Activated naive CD8-positive, alpha-beta T cell (primary cell): Measurements from ENCODE around the gene ZPLD1.

Source experiments
- H3K27ac Mint-ChIP-seq: one replicate; pipeline ENCODE4 v1.8.0; 2021; ENCODE audit warnings: mixed read lengths
- H3K27me3 Mint-ChIP-seq: one replicate; pipeline ENCODE4 v1.8.0; 2021; ENCODE audit warnings: mixed read lengths
- H3K36me3 Mint-ChIP-seq: one replicate; pipeline ENCODE4 v1.8.0; 2021; ENCODE audit warnings: mixed read lengths
- H3K4me1 Mint-ChIP-seq: one replicate; pipeline ENCODE4 v1.8.0; 2021; ENCODE audit warnings: low read depth, mixed read lengths
- H3K4me3 Mint-ChIP-seq: one replicate; pipeline ENCODE4 v1.8.0; 2021; ENCODE audit warnings: mild to moderate bottlenecking, mixed read lengths
- H3K9me3 Mint-ChIP-seq: one replicate; pipeline ENCODE4 v1.8.0; 2021; ENCODE audit warnings: low read depth, mixed read lengths

Gene ZPLD1

GRCh38 chr3:102481050-102481449 is 46.2 kb downstream of the ZPLD1 start:
- no peaks in the 10 kb centered on the region for H3K4me1 Mint-ChIP-seq
- H3K27ac Mint-ChIP-seq, result no peak overlapping the region
- H3K4me3 Mint-ChIP-seq, result no peak overlapping the region
- H3K27me3 Mint-ChIP-seq, result no peaks in the 10 kb centered on the region
- no peaks in the 10 kb centered on the region for H3K9me3 Mint-ChIP-seq
- no peaks in the 10 kb centered on the region for H3K36me3 Mint-ChIP-seq

GRCh38 chr3:102483556-102483955 is 48.7 kb downstream of the ZPLD1 start:
- no peak overlapping the region for H3K27ac Mint-ChIP-seq
- H3K9me3 Mint-ChIP-seq, result no peaks in the 10 kb centered on the region
- H3K36me3 Mint-ChIP-seq, result no peaks in the 10 kb centered on the region
- no peaks in the 10 kb centered on the region for H3K27me3 Mint-ChIP-seq
- H3K4me3 Mint-ChIP-seq, result no peak overlapping the region
- no peaks in the 10 kb centered on the region for H3K4me1 Mint-ChIP-seq

- Mint-ChIP-seq H3K4me3 (no peak overlapping the region), H3K9me3 (no peaks in the 10 kb centered on the region), H3K27me3 (no peaks in the 10 kb centered on the region), H3K4me1 (no peaks in the 10 kb centered on the region), H3K27ac (no peak overlapping the region), H3K36me3 (no peaks in the 10 kb centered on the region)
Observed at GRCh38 chr3:102484363-102484762, 49.5 kb downstream of the ZPLD1 start.

GRCh38 chr3:102485701-102486100 is 50.9 kb downstream of the ZPLD1 start:
- Mint-ChIP-seq H3K36me3 (no peaks in the 10 kb centered on the region), H3K9me3 (no peaks in the 10 kb centered on the region), H3K27me3 (no peaks in the 10 kb centered on the region), H3K4me1 (no peaks in the 10 kb centered on the region), H3K27ac (no peak overlapping the region), H3K4me3 (no peak overlapping the region)

- peaks cover 8% of the 10 kb centered on the region for H3K27me3 Mint-ChIP-seq
- no peak overlapping the region for H3K27ac Mint-ChIP-seq
- no peaks in the 10 kb centered on the region for H3K4me1 Mint-ChIP-seq
- H3K4me3 Mint-ChIP-seq, result no peak overlapping the region
- no peaks in the 10 kb centered on the region for H3K9me3 Mint-ChIP-seq
- no peaks in the 10 kb centered on the region for H3K36me3 Mint-ChIP-seq
Observed at GRCh38 chr3:102488331-102488730, 53.5 kb downstream of the ZPLD1 start.

GRCh38 chr3:102492300-102492699 is 57.5 kb downstream of the ZPLD1 start:
- H3K27ac Mint-ChIP-seq, result no peak overlapping the region
- H3K4me3 Mint-ChIP-seq, result no peak overlapping the region
- H3K4me1 Mint-ChIP-seq, result no peaks in the 10 kb centered on the region
- peaks cover 8% of the 10 kb centered on the region for H3K27me3 Mint-ChIP-seq
- H3K36me3 Mint-ChIP-seq, result no peaks in the 10 kb centered on the region
- no peaks in the 10 kb centered on the region for H3K9me3 Mint-ChIP-seq

GRCh38 chr3:102497571-102497970 is 62.8 kb downstream of the ZPLD1 start:
- Mint-ChIP-seq H3K9me3 (no peaks in the 10 kb centered on the region), H3K27ac (no peak overlapping the region), H3K4me1 (no peaks in the 10 kb centered on the region), H3K4me3 (no peak overlapping the region), H3K36me3 (no peaks in the 10 kb centered on the region), H3K27me3 (peaks cover 6% of the 10 kb centered on the region)

- Mint-ChIP-seq H3K4me1 (no peaks in the 10 kb centered on the region), H3K4me3 (no peak overlapping the region), H3K36me3 (no peaks in the 10 kb centered on the region), H3K9me3 (peaks cover 3% of the 10 kb centered on the region), H3K27me3 (peaks cover under 1% of the 10 kb centered on the region), H3K27ac (no peak overlapping the region)
Observed at GRCh38 chr3:102505542-102505941, 70.7 kb downstream of the ZPLD1 start.

GRCh38 chr3:102510663-102511062 is 75.8 kb downstream of the ZPLD1 start:
- H3K4me1 Mint-ChIP-seq, result no peaks in the 10 kb centered on the region
- no peaks in the 10 kb centered on the region for H3K9me3 Mint-ChIP-seq
- no peak overlapping the region for H3K27ac Mint-ChIP-seq
- no peaks in the 10 kb centered on the region for H3K27me3 Mint-ChIP-seq
- no peak overlapping the region for H3K4me3 Mint-ChIP-seq
- H3K36me3 Mint-ChIP-seq, result no peaks in the 10 kb centered on the region

GRCh38 chr3:102511168-102511567 is 76.4 kb downstream of the ZPLD1 start:
- Mint-ChIP-seq H3K27ac (no peak overlapping the region), H3K27me3 (no peaks in the 10 kb centered on the region), H3K9me3 (no peaks in the 10 kb centered on the region), H3K4me1 (no peaks in the 10 kb centered on the region), H3K4me3 (no peak overlapping the region), H3K36me3 (no peaks in the 10 kb centered on the region)

GRCh38 chr3:102511639-102512038 is 76.8 kb downstream of the ZPLD1 start:
- Mint-ChIP-seq H3K4me1 (no peaks in the 10 kb centered on the region), H3K36me3 (no peaks in the 10 kb centered on the region), H3K4me3 (no peak overlapping the region), H3K27me3 (no peaks in the 10 kb centered on the region), H3K27ac (no peak overlapping the region), H3K9me3 (no peaks in the 10 kb centered on the region)

GRCh38 chr3:102512734-102513504 is 78.1 kb downstream of the ZPLD1 start:
- Mint-ChIP-seq H3K4me1 (no peaks in the 10 kb centered on the region), H3K9me3 (no peaks in the 10 kb centered on the region), H3K27ac (no peak overlapping the region), H3K4me3 (no peak overlapping the region), H3K36me3 (no peaks in the 10 kb centered on the region), H3K27me3 (no peaks in the 10 kb centered on the region)

GRCh38 chr3:102514241-102514640 is 79.4 kb downstream of the ZPLD1 start:
- H3K27me3 Mint-ChIP-seq, result peaks cover 4% of the 10 kb centered on the region
- no peak overlapping the region for H3K4me3 Mint-ChIP-seq
- no peak overlapping the region for H3K27ac Mint-ChIP-seq
- H3K36me3 Mint-ChIP-seq, result no peaks in the 10 kb centered on the region
- no peaks in the 10 kb centered on the region for H3K9me3 Mint-ChIP-seq
- no peaks in the 10 kb centered on the region for H3K4me1 Mint-ChIP-seq

GRCh38 chr3:102521246-102521645 is 86.4 kb downstream of the ZPLD1 start:
- Mint-ChIP-seq H3K4me1 (no peaks in the 10 kb centered on the region), H3K36me3 (no peaks in the 10 kb centered on the region), H3K9me3 (no peaks in the 10 kb centered on the region), H3K27ac (no peak overlapping the region), H3K4me3 (no peak overlapping the region), H3K27me3 (peaks cover 16% of the 10 kb centered on the region)

GRCh38 chr3:102525624-102526023 is 90.8 kb downstream of the ZPLD1 start:
- no peaks in the 10 kb centered on the region for H3K36me3 Mint-ChIP-seq
- H3K4me1 Mint-ChIP-seq, result no peaks in the 10 kb centered on the region
- H3K27ac Mint-ChIP-seq, result no peak overlapping the region
- no peak overlapping the region for H3K4me3 Mint-ChIP-seq
- H3K9me3 Mint-ChIP-seq, result no peaks in the 10 kb centered on the region
- H3K27me3 Mint-ChIP-seq, result peaks cover 6% of the 10 kb centered on the region

- peaks cover 6% of the 10 kb centered on the region for H3K27me3 Mint-ChIP-seq
- H3K27ac Mint-ChIP-seq, result no peak overlapping the region
- H3K9me3 Mint-ChIP-seq, result no peaks in the 10 kb centered on the region
- no peaks in the 10 kb centered on the region for H3K4me1 Mint-ChIP-seq
- no peaks in the 10 kb centered on the region for H3K36me3 Mint-ChIP-seq
- H3K4me3 Mint-ChIP-seq, result no peak overlapping the region
Observed at GRCh38 chr3:102526865-102527264, 92.0 kb downstream of the ZPLD1 start.
